Measurements from ENCODE around the gene TAOK3. TPM values are rescaled to one million over a fixed set of nuclear protein-coding genes. Genes with fewer than 3 reads are reported as not detected.

TAOK3 gene
- total and polyA plus RNA-seq, 9 of the 15 experiments (the other 6 are each of a cell fraction or from before 2014, with no cell fraction given), result 24.3 to 83.5 (median 47.1) TPM

DNA sequence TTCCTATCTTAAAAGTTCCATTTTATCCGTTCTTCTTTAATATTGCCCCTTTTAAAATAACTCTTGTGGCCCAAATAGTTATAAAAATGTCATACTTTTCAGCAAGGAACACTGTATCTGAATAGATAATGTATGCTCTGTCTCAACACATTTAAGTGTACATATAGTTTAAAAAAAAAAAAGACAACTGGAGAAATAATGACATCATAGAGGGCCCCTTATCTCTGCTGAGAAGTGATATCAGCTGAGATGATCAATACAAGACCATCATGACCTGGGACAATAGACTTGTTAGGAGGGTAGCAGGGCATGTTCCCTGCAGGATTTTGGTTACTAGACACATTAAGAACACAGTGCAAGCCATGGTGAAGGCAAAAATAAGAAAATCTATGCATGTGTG, 159.3 kb downstream of the TAOK3 start (continued):
- no peak for TF ChIP-seq RB1 (IDR thresholded peaks at IDR 0.05; ENCODE audit: low read depth)
- TF ChIP-seq DNMT1 (IDR thresholded peaks at IDR 0.05), result no peak
- no peak for TF ChIP-seq ZNF696 (CRISPR knock-in tag; conservative IDR thresholded peaks at IDR 0.05)
- no peak for TF ChIP-seq ZNF512 (tag; IDR thresholded peaks at IDR 0.05)
- no peak for TF ChIP-seq HDGF (IDR thresholded peaks at IDR 0.05)
- no peak for TF ChIP-seq SRF (CRISPR knock-in tag; IDR thresholded peaks at IDR 0.05)

- CTCF ChIA-PET (ENCODE audit: low intra/inter-chr PET ratio), result no interaction called here
- intact Hi-C loops (cut with micrococcal nuclease), result no loop called here
- H3K27me3 ChIP-seq (ENCODE audit: control insufficient read depth in 2 of 2, insufficient read depth in 2 of 2, low read length in 2 of 2), result no peaks in the 10 kb centered on the region
- H3K4me1 ChIP-seq (replicated peaks in 1 of 2; ENCODE audit: control insufficient read depth in 2 of 2, insufficient read depth in 2 of 2, low read length in 2 of 2), result no peaks in the 10 kb centered on the region
- TF ChIP-seq MAFG (tag; conservative IDR thresholded peaks at IDR 0.05) (0 out of 2 replicates have a peak, but pooled peaks have one; percentile 11), PBX2 (CRISPR knock-in tag; IDR thresholded peaks at IDR 0.05; ENCODE audit: low read depth) (no peak), PBX2 (tag; conservative IDR thresholded peaks at IDR 0.05; ENCODE audit: low read depth) (peak; percentile 86), ZBED1 (IDR thresholded peaks at IDR 0.05) (no peak), MEIS2 (IDR thresholded peaks at IDR 0.05; ENCODE audit: partially characterized antibody) (peak; percentile 70)
- TF ChIP-seq, protein P1, sequence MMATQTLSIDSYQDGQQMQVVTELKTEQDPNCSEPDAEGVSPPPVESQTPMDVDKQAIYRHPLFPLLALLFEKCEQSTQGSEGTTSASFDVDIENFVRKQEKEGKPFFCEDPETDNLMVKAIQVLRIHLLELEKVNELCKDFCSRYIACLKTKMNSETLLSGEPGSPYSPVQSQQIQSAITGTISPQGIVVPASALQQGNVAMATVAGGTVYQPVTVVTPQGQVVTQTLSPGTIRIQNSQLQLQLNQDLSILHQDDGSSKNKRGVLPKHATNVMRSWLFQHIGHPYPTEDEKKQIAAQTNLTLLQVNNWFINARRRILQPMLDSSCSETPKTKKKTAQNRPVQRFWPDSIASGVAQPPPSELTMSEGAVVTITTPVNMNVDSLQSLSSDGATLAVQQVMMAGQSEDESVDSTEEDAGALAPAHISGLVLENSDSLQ (IDR thresholded peaks at IDR 0.05), result peak; percentile 69
- POLR2A ChIA-PET, result no interaction called here
- no peak overlapping the region for H3K4me2 ChIP-seq (ENCODE audit: insufficient read depth, low read length)
- H3K9ac ChIP-seq (ENCODE audit: insufficient read depth in 1 of 2, low read depth in 2 of 2, low read length in 2 of 2), result no peak overlapping the region
- H3K4me3 ChIP-seq, result no peak overlapping the region
- H3K79me2 ChIP-seq (ENCODE audit: control insufficient read depth, insufficient read depth, low read length), result no peaks in the 10 kb centered on the region
- H3K36me3 ChIP-seq (ENCODE audit: control insufficient read depth, insufficient read depth, low read length), result peaks cover 36% of the 10 kb centered on the region; the same call in 2 of the 3 replicates
- WGBS (ENCODE audit: insufficient coverage, low coverage, missing lambda C conversion rate), result 47% methylated on average over 2 of the region's 2 CpGs
- H3K27ac ChIP-seq (ENCODE audit: extremely low read depth, low read depth, low read length), result no peak overlapping the region
- H3K9me1 ChIP-seq (ENCODE audit: control insufficient read depth, insufficient read depth, low read length), result no peaks in the 10 kb centered on the region
- FAIRE-seq (no peak), ATAC-seq (no peak), DNase-seq (ENCODE audit: extremely low read depth in 1 of 4, low spot score in 3 of 4) (no peak)
- H4K20me1 ChIP-seq (replicated peaks; ENCODE audit: control insufficient read depth, insufficient read depth, low read length), result no peaks in the 10 kb centered on the region
- H2AFZ ChIP-seq (ENCODE audit: low read depth, low read length), result no peak overlapping the region
- H3K9me3 ChIP-seq (replicated peaks; ENCODE audit: control insufficient read depth, insufficient read depth, low read depth, low read length), result no peaks in the 10 kb centered on the region
- in situ Hi-C loops (cut with MboI), result no loop called here
- no TSS peak for BruUV-seq (replicated peaks)
These were observed 160.1 kb downstream of the TAOK3 start for GRCh38 chr12:118212606-118213005.

Measured in K562 (cell line).